K562 (cell line): ENCODE results near the gene LIN28B. TPM values are rescaled to one million over a fixed set of nuclear protein-coding genes. Genes with fewer than 3 reads are reported as not detected.

Experiments
- ARNT ChIP-seq, 2 experiments: fragments of 450-650 bp; IDR thresholded peaks; 2 replicates each; pipeline ENCODE4 v1.6.1; 2016; ENCODE audit warnings: mild to moderate bottlenecking in 1 of 2
- ATF6 ChIP-seq: sonication (generic); formaldehyde crosslinking; IDR thresholded peaks from 2 replicates; pipeline ENCODE4 v1.4.0; 2020; ENCODE audit warnings: mild to moderate bottlenecking, missing genetic modification reagents
- BCOR ChIP-seq: fragments of 450-650 bp; IDR thresholded peaks from 2 replicates; pipeline ENCODE4 v1.6.1; 2016
- CREM ChIP-seq: IDR thresholded peaks from 2 replicates; pipeline ENCODE4 v1.6.1; 2014; ENCODE audit warnings: antibody characterized with exemption, low read depth
- CSDE1 ChIP-seq, 2 experiments: fragments of 450-650 bp; IDR thresholded peaks; 2 replicates each; pipeline ENCODE4 v1.6.1; 2016; ENCODE audit warnings: mild to moderate bottlenecking in 1 of 2
- DIDO1 ChIP-seq: fragments of 450-650 bp; IDR thresholded peaks from 2 replicates; pipeline ENCODE4 v1.6.1; 2016; ENCODE audit warnings: low read depth, missing biosample characterization, missing genetic modification characterization
- FOXM1 ChIP-seq, 2 experiments: fragments of 450-650 bp in 1 of 2; sonication (generic) in 1 of 2; formaldehyde crosslinking in 1 of 2; IDR thresholded peaks; 2 replicates each; pipeline versions ENCODE4 v1.6.1 to v1.9.0; 2017 to 2022; ENCODE audit warnings: low read depth in 2 of 2, mild to moderate bottlenecking in 2 of 2, missing genetic modification reagents in 1 of 2, moderate library complexity in 1 of 2
- GATAD2B ChIP-seq: fragments of 450-650 bp; IDR thresholded peaks from 2 replicates; pipeline ENCODE4 v1.6.1; 2017; ENCODE audit warnings: mild to moderate bottlenecking, borderline replicate concordance
- HNRNPL ChIP-seq: fragments of 200-400 bp; formaldehyde crosslinking; IDR thresholded peaks from 2 replicates; pipeline ENCODE4 v1.6.1; 2017; ENCODE audit warnings: low read depth, mild to moderate bottlenecking, low read length
- JUNB ChIP-seq: fragments of 450-650 bp; formaldehyde crosslinking; conservative IDR thresholded peaks from 2 replicates; pipeline ENCODE4 v1.4.0; 2020; ENCODE audit warnings: mild to moderate bottlenecking
- MCM3 ChIP-seq: fragments of 450-650 bp; IDR thresholded peaks from 2 replicates; pipeline ENCODE4 v1.6.1; 2016
- MTA1 ChIP-seq: fragments of 450-650 bp; IDR thresholded peaks from 2 replicates; pipeline ENCODE4 v1.6.1; 2017; ENCODE audit warnings: borderline replicate concordance
- MTF1 ChIP-seq: fragments of 250-450 bp; sonication (Bioruptor Pico); IDR thresholded peaks from 2 replicates; pipeline ENCODE4 v1.9.0; 2021; ENCODE audit warnings: moderate library complexity, mild to moderate bottlenecking, inconsistent platforms, borderline replicate concordance
- NCOA2 ChIP-seq, 2 experiments: fragments of 450-650 bp; IDR thresholded peaks; 2 replicates each; pipeline ENCODE4 v1.6.1; 2018; ENCODE audit warnings: mild to moderate bottlenecking in 2 of 2, moderate library complexity in 1 of 2; ENCODE audit not compliant: partially characterized antibody in 2 of 2
- NR2C2 ChIP-seq, 2 experiments: fragments of 200-800 bp in 1 of 2; sonication (Bioruptor generic) in 1 of 2; sonication (generic) in 1 of 2; formaldehyde crosslinking in 1 of 2; IDR thresholded peaks; 2 replicates each; pipeline versions ENCODE4 v1.6.1 to v1.8.0; 2016 to 2022; ENCODE audit warnings: mild to moderate bottlenecking in 1 of 2, missing compliant biosample characterization in 1 of 2, missing genetic modification characterization in 1 of 2, missing genetic modification reagents in 1 of 2
- SMARCE1 ChIP-seq: fragments of 450-650 bp; IDR thresholded peaks from 2 replicates; pipeline ENCODE4 v1.7.1; 2016; ENCODE audit warnings: mild to moderate bottlenecking
- TFAM ChIP-seq: fragments of 250-450 bp; sonication (Bioruptor Pico); conservative IDR thresholded peaks from 2 replicates; pipeline ENCODE4 v1.5.0; 2021; ENCODE audit warnings: mild to moderate bottlenecking, moderate library complexity
- XRCC5 ChIP-seq: fragments of 200-400 bp; formaldehyde crosslinking; IDR thresholded peaks from 2 replicates; pipeline ENCODE4 v1.6.1; 2017; ENCODE audit warnings: low read depth, mild to moderate bottlenecking, low read length
- ZC3H4 ChIP-seq: sonication (generic); formaldehyde crosslinking; IDR thresholded peaks from 2 replicates; pipeline ENCODE4 v1.9.0; 2021; ENCODE audit warnings: missing genetic modification reagents, borderline replicate concordance
- ZFP30 ChIP-seq: fragments of 250-450 bp; sonication (Bioruptor Pico); IDR thresholded peaks from 2 replicates; pipeline ENCODE4 v1.8.0; 2022; ENCODE audit warnings: moderate library complexity, mild to moderate bottlenecking, inconsistent platforms, borderline replicate concordance
- ZNF134 ChIP-seq: fragments of 250-450 bp; sonication (Bioruptor Pico); conservative IDR thresholded peaks from 2 replicates; pipeline ENCODE4 v1.4.0; 2020
- ZNF165 ChIP-seq: fragments of 250-450 bp; sonication (Bioruptor Pico); IDR thresholded peaks from 2 replicates; pipeline ENCODE4 v1.4.0; 2020; ENCODE audit warnings: borderline replicate concordance
- polyA plus RNA-seq, 8 experiments: library from polyadenylated mRNA; depleted of rRNA in 4 of 8; stranded (reverse) in 5 of 8; unstranded in 3 of 8; fragments of >200 nt; fragmentation: Nextera tagmentation in 2 of 8; fragmentation: Illumina TruSeq in 1 of 8; extraction: Ambion mirVana in 2 of 8; extraction: Trizol in 1 of 8; gene quantifications; 2 replicates each; pipeline versions ENCODE4 v1.2.1 to v1.2.3, GENCODE V29; 2011 to 2014; ENCODE audit warnings: inconsistent platforms in 1 of 8, missing spikeins in 1 of 8
- total RNA-seq, 7 experiments: library from RNA; depleted of rRNA in 6 of 7; stranded (reverse); fragments of >200 nt in 6 of 7; fragmentation: Illumina TruSeq in 2 of 7; extraction: Trizol in 2 of 7; gene quantifications; 2 replicates each; pipeline versions ENCODE4 v1.2.1 to v1.2.3, GENCODE V29; 2011 to 2021; ENCODE audit warnings: low replicate concordance in 1 of 7
- TF ChIP-seq, protein P1 (sequence below): IDR thresholded peaks from 2 replicates; pipeline ENCODE4 v1.6.1; 2011; ENCODE audit not compliant: insufficient read length; ENCODE audit errors: extremely low read depth

LIN28B gene
- total and polyA plus RNA-seq, 9 of the 15 experiments (the other 6 are each of a cell fraction or from before 2014, with no cell fraction given), result 20.9 to 77.3 (median 42.1) TPM

- TF ChIP-seq BCOR (0 out of 2 replicates have a peak, but pooled peaks have one; percentile 26), CREM (peak; percentile 35; the same call in 1 of the 2 replicates), MTA1 (peak; percentile 80), SMARCE1 (0 out of 2 replicates have a peak, but pooled peaks have one; percentile 68), ZNF134 (no peak), CSDE1 (IDR thresholded peaks at IDR 0.05) (no peak), ARNT (IDR thresholded peaks at IDR 0.05) (peak; percentile 62 to 77; a peak in 2 of 4 replicates), ZC3H4 (no peak), ZNF165 (CRISPR knock-in tag) (no peak), FOXM1 (IDR thresholded peaks at IDR 0.05; ENCODE audit: low read depth) (peak; percentile 30; the same call in 1 of the 2 replicates), FOXM1 (CRISPR knock-in tag; IDR thresholded peaks at IDR 0.05; ENCODE audit: low read depth) (no peak), ZFP30 (CRISPR knock-in tag) (no peak), XRCC5 (no peak), NR2C2 (CRISPR knock-in tag; IDR thresholded peaks at IDR 0.05) (no peak), NR2C2 (tag; IDR thresholded peaks at IDR 0.05) (peak; percentile 94), ATF6 (CRISPR knock-in tag) (no peak), TFAM (no peak), MCM3 (no peak), HNRNPL (no peak), DIDO1 (no peak), JUNB (no peak), NCOA2 (IDR thresholded peaks at IDR 0.05; ENCODE audit: partially characterized antibody in 2 of 2) (no peak), MTF1 (CRISPR knock-in tag) (no peak), GATAD2B (peak; percentile 61; the same call in 1 of the 2 replicates)
- TF ChIP-seq, protein P1, sequence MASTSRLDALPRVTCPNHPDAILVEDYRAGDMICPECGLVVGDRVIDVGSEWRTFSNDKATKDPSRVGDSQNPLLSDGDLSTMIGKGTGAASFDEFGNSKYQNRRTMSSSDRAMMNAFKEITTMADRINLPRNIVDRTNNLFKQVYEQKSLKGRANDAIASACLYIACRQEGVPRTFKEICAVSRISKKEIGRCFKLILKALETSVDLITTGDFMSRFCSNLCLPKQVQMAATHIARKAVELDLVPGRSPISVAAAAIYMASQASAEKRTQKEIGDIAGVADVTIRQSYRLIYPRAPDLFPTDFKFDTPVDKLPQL, result no peak
Observed at GRCh38 chr6:104954190-104954797, 2.6 kb upstream of the LIN28B start (continued).
